ENCODE measurements around the gene RPL41.

Gene RPL41

GRCh38 chr12:56086096-56086495 is 30.3 kb upstream of the RPL41 start:
- in situ Hi-C loops (cut with MboI; ENCODE audit: low sequenced_read_pairs): no loop called here
- no peaks in the 10 kb centered on the region for H3K36me3 ChIP-seq (replicated peaks)

GRCh38 chr12:56086608-56087007 is 29.8 kb upstream of the RPL41 start:
- H3K27me3 ChIP-seq (ENCODE audit: low read depth): no peaks in the 10 kb centered on the region
- no peaks in the 10 kb centered on the region for H3K9me3 ChIP-seq
- H3K4me1 ChIP-seq: no peaks in the 10 kb centered on the region
- no peak for DNase-seq (ENCODE audit: low spot score in 2 of 2)
- H3K36me3 ChIP-seq (replicated peaks): no peaks in the 10 kb centered on the region
- no peak overlapping the region for H3K4me3 ChIP-seq
- in situ Hi-C loops (cut with MboI; ENCODE audit: low sequenced_read_pairs): no loop called here

More at GRCh38 chr12:56086096-56086495, 30.3 kb upstream of the RPL41 start:
- no peak overlapping the region for H3K4me3 ChIP-seq
- H3K4me1 ChIP-seq: no peaks in the 10 kb centered on the region
- no peaks in the 10 kb centered on the region for H3K27me3 ChIP-seq (ENCODE audit: low read depth)
- no peak for DNase-seq (ENCODE audit: low spot score in 2 of 2)
- H3K9me3 ChIP-seq: no peaks in the 10 kb centered on the region

- Histone ChIP-seq H3K27me3 (ENCODE audit: low read depth) (no peaks in the 10 kb centered on the region), H3K4me3 (no peak overlapping the region), H3K9me3 (no peaks in the 10 kb centered on the region), H3K4me1 (no peaks in the 10 kb centered on the region), H3K36me3 (replicated peaks) (no peaks in the 10 kb centered on the region)
- DNase-seq (ENCODE audit: low spot score in 2 of 2): no peak
- in situ Hi-C loops (cut with MboI; ENCODE audit: low sequenced_read_pairs): no loop called here
Measured at GRCh38 chr12:56087220-56087619, 29.2 kb upstream of the RPL41 start.

GRCh38 chr12:56097738-56098137 is 18.7 kb upstream of the RPL41 start:
- Histone ChIP-seq H3K9me3 (peaks cover 3% of the 10 kb centered on the region; the same call in 1 of the 2 replicates), H3K4me1 (no peaks in the 10 kb centered on the region), H3K27me3 (ENCODE audit: low read depth) (no peaks in the 10 kb centered on the region), H3K4me3 (no peak overlapping the region), H3K36me3 (replicated peaks) (no peaks in the 10 kb centered on the region)
- in situ Hi-C loops (cut with MboI; ENCODE audit: low sequenced_read_pairs): no loop called here
- DNase-seq (ENCODE audit: low spot score in 2 of 2): no peak

- DNase-seq (ENCODE audit: low spot score in 2 of 2): no peak
- Histone ChIP-seq H3K36me3 (replicated peaks) (no peaks in the 10 kb centered on the region), H3K27me3 (ENCODE audit: low read depth) (no peaks in the 10 kb centered on the region), H3K9me3 (no peaks in the 10 kb centered on the region), H3K4me1 (peaks cover 5% of the 10 kb centered on the region; the same call in 1 of the 2 replicates), H3K4me3 (no peak overlapping the region)
- in situ Hi-C loops (cut with MboI; ENCODE audit: low sequenced_read_pairs): no loop called here
Measured at GRCh38 chr12:56098592-56098991, 17.8 kb upstream of the RPL41 start.

GRCh38 chr12:56099787-56100186 is 16.6 kb upstream of the RPL41 start:
- Histone ChIP-seq H3K9me3 (no peaks in the 10 kb centered on the region), H3K4me3 (no peak overlapping the region), H3K4me1 (peaks cover 6% of the 10 kb centered on the region; the same call in 1 of the 2 replicates), H3K36me3 (replicated peaks) (no peaks in the 10 kb centered on the region; the same call in 1 of the 2 replicates), H3K27me3 (ENCODE audit: low read depth) (no peaks in the 10 kb centered on the region)
- in situ Hi-C loops (cut with MboI; ENCODE audit: low sequenced_read_pairs): loop anchor here (10.0 to 25.0 kb wide), 2 partner anchors 55 to 1812 kb away; partner anchors contain the start of genes CBX5, HNRNPA1 and RPS26
- DNase-seq (ENCODE audit: low spot score in 2 of 2): no peak

- peaks cover 9% of the 10 kb centered on the region for H3K36me3 ChIP-seq (replicated peaks)
- no peaks in the 10 kb centered on the region for H3K9me3 ChIP-seq
- in situ Hi-C loops (cut with MboI; ENCODE audit: low sequenced_read_pairs): loop anchor here (10.0 to 25.0 kb wide), 2 partner anchors 56 to 1814 kb away; partner anchors contain the start of genes CBX5, HNRNPA1 and RPS26
- DNase-seq (ENCODE audit: low spot score in 2 of 2): no peak
- no peak overlapping the region for H3K4me3 ChIP-seq
- no peaks in the 10 kb centered on the region for H3K27me3 ChIP-seq (ENCODE audit: low read depth)
- peaks cover 10% of the 10 kb centered on the region; the same call in 1 of the 2 replicates for H3K4me1 ChIP-seq
Measured at GRCh38 chr12:56101045-56101444, 15.4 kb upstream of the RPL41 start.

- Histone ChIP-seq H3K9me3 (no peaks in the 10 kb centered on the region), H3K4me3 (no peak overlapping the region), H3K27me3 (ENCODE audit: low read depth) (no peaks in the 10 kb centered on the region), H3K4me1 (peaks cover 16% of the 10 kb centered on the region; the same call in 1 of the 2 replicates), H3K36me3 (replicated peaks) (peaks cover 24% of the 10 kb centered on the region)
- DNase-seq (ENCODE audit: low spot score in 2 of 2): no peak
- in situ Hi-C loops (cut with MboI; ENCODE audit: low sequenced_read_pairs): loop anchor here (10.0 to 25.0 kb wide), 2 partner anchors 58 to 1815 kb away; partner anchors contain the start of genes CBX5, HNRNPA1 and RPS26
Measured at GRCh38 chr12:56102683-56103065, 13.8 kb upstream of the RPL41 start.

- DNase-seq (ENCODE audit: low spot score in 2 of 2): no peak
- Histone ChIP-seq H3K4me3 (peak overlapping the region; percentile 89), H3K36me3 (replicated peaks) (peaks cover 29% of the 10 kb centered on the region), H3K4me1 (peaks cover 16% of the 10 kb centered on the region; the same call in 1 of the 2 replicates), H3K27me3 (ENCODE audit: low read depth) (no peaks in the 10 kb centered on the region), H3K9me3 (no peaks in the 10 kb centered on the region)
- in situ Hi-C loops (cut with MboI; ENCODE audit: low sequenced_read_pairs): loop anchor here (10.0 to 25.0 kb wide), 2 partner anchors 58 to 1816 kb away; partner anchors contain the start of genes CBX5, HNRNPA1 and RPS26
Measured at GRCh38 chr12:56103066-56103711, 13.2 kb upstream of the RPL41 start.

- no peak for DNase-seq (ENCODE audit: low spot score in 2 of 2)
- Histone ChIP-seq H3K9me3 (no peaks in the 10 kb centered on the region), H3K27me3 (ENCODE audit: low read depth) (no peaks in the 10 kb centered on the region), H3K4me1 (peaks cover 16% of the 10 kb centered on the region; the same call in 1 of the 2 replicates), H3K4me3 (peak overlapping the region; percentile 89), H3K36me3 (replicated peaks) (peaks cover 35% of the 10 kb centered on the region)
- in situ Hi-C loops (cut with MboI; ENCODE audit: low sequenced_read_pairs): loop anchor here (10.0 to 25.0 kb wide), 2 partner anchors 59 to 1816 kb away; partner anchors contain the start of genes CBX5, HNRNPA1 and RPS26
Measured at GRCh38 chr12:56103823-56104108, 12.7 kb upstream of the RPL41 start.

- no peaks in the 10 kb centered on the region for H3K27me3 ChIP-seq (ENCODE audit: low read depth)
- in situ Hi-C loops (cut with MboI; ENCODE audit: low sequenced_read_pairs): loop anchor here (10.0 to 25.0 kb wide), 2 partner anchors 59 to 1817 kb away; partner anchors contain the start of genes CBX5, HNRNPA1 and RPS26
- H3K4me3 ChIP-seq: peak within 1 kb of the TSS; percentile 89
- peaks cover 40% of the 10 kb centered on the region for H3K36me3 ChIP-seq (replicated peaks)
- peak; percentile 98 to 99 for DNase-seq (ENCODE audit: low spot score in 2 of 2)
- no peaks in the 10 kb centered on the region for H3K9me3 ChIP-seq
- peaks cover 16% of the 10 kb centered on the region; the same call in 1 of the 2 replicates for H3K4me1 ChIP-seq
Measured at GRCh38 chr12:56104109-56104814, 12.2 kb upstream of the RPL41 start, which contains the start of gene PA2G4. PA2G4 (plus strand) TSS chr12:56104559; CDS start chr12:56104738, 179 bp downstream.

- H3K9me3 ChIP-seq: no peaks in the 10 kb centered on the region
- H3K27me3 ChIP-seq (ENCODE audit: low read depth): no peaks in the 10 kb centered on the region
- H3K4me3 ChIP-seq: peak overlapping the region; percentile 89
- peaks cover 16% of the 10 kb centered on the region; the same call in 1 of the 2 replicates for H3K4me1 ChIP-seq
- in situ Hi-C loops (cut with MboI; ENCODE audit: low sequenced_read_pairs): loop anchor here (10.0 to 25.0 kb wide), 2 partner anchors 60 to 1818 kb away; partner anchors contain the start of genes CBX5, HNRNPA1 and RPS26
- peak in 1 of 2 experiments; percentile 42 for DNase-seq (ENCODE audit: low spot score in 2 of 2)
- H3K36me3 ChIP-seq (replicated peaks): peaks cover 48% of the 10 kb centered on the region
Measured at GRCh38 chr12:56104815-56105608, 11.4 kb upstream of the RPL41 start.

GRCh38 chr12:56105609-56105902 is 10.9 kb upstream of the RPL41 start:
- in situ Hi-C loops (cut with MboI; ENCODE audit: low sequenced_read_pairs): loop anchor here (10.0 to 25.0 kb wide), 2 partner anchors 61 to 1818 kb away; partner anchors contain the start of genes CBX5, HNRNPA1 and RPS26
- Histone ChIP-seq H3K9me3 (no peaks in the 10 kb centered on the region), H3K27me3 (ENCODE audit: low read depth) (no peaks in the 10 kb centered on the region), H3K4me1 (peaks cover 16% of the 10 kb centered on the region; the same call in 1 of the 2 replicates), H3K36me3 (replicated peaks) (peaks cover 53% of the 10 kb centered on the region), H3K4me3 (peak overlapping the region; percentile 89)
- DNase-seq (ENCODE audit: low spot score in 2 of 2): no peak
